Prostate gland (tissue), 2 donors: ENCODE results near the gene GPR17. TPM values are rescaled to one million over a fixed set of nuclear protein-coding genes. Genes with fewer than 3 reads are reported as not detected.
A peak's percentile ranks its signal among the peaks of the same experiment; 100 is the strongest.

Experiments used
- DNase-seq: peaks from one replicate; pipeline ENCODE4 v3.0.0-alpha.2; 2019; ENCODE audit warnings: low spot score
- H3K27ac ChIP-seq, 2 donors: fragments of 200-600 bp; sonication (generic); 2 replicates each; pipeline ENCODE4 v1.5.1; 2017 to 2019
- H3K27me3 ChIP-seq: fragments of 200-600 bp; sonication (generic); replicated peaks from 2 replicates; pipeline ENCODE4 v1.5.1; 2019; ENCODE audit not compliant: insufficient read depth
- H3K36me3 ChIP-seq, 2 donors: fragments of 200-600 bp; sonication (generic); 1 replicate in 1 of 2; 2 replicates in 1 of 2; pipeline versions ENCODE4 v1.5.1 to v1.8.1; 2017 to 2019
- H3K4me1 ChIP-seq: fragments of 200-600 bp; sonication (generic); replicated peaks from 2 replicates; pipeline ENCODE4 v1.5.1; 2019
- H3K4me3 ChIP-seq, 2 donors: fragments of 200-600 bp; sonication (generic); 2 replicates each; pipeline ENCODE4 v1.5.1; 2017 to 2019
- H3K9me3 ChIP-seq: fragments of 200-600 bp; sonication (generic); 2 replicates; pipeline ENCODE4 v1.5.1; 2017
- POLR2A ChIP-seq: fragments of 450-650 bp; IDR thresholded peaks from one replicate; pipeline ENCODE4 v1.6.1; 2016; ENCODE audit warnings: antibody characterized with exemption, mild to moderate bottlenecking
- POLR2AphosphoS5 ChIP-seq: sonication (generic); formaldehyde crosslinking; IDR thresholded peaks from one replicate; pipeline ENCODE4 v1.6.1; 2017; ENCODE audit warnings: antibody characterized with exemption
- WGBS: methylation state at CpG from one replicate; pipeline ENCODE4 v1.1.5; 2018; 5-methylcytosine and 5-hydroxymethylcytosine counted together
- intact Hi-C: fragments of 100-400 bp; cut with DNase I; formaldehyde crosslinking; loops from one replicate; pipeline ENCODE4 v1.14.2; 2022
- total RNA-seq, 2 donors: library from RNA; depleted of rRNA; stranded (reverse); fragments of >200 nt; gene quantifications; one replicate each; pipeline ENCODE4 v1.1.0, GENCODE V29; 2016
- TF ChIP-seq, protein P1 (sequence below), 4 experiments: fragments of 200-600 bp in 2 of 4; fragments of 450-650 bp in 2 of 4; sonication (generic) in 2 of 4; IDR thresholded peaks; 1 replicate in 3 of 4; 2 replicates in 1 of 4; pipeline ENCODE4 v1.5.1; 2016 to 2019; ENCODE audit warnings: antibody characterized with exemption in 4 of 4, mild to moderate bottlenecking in 2 of 4, moderate library complexity in 2 of 4

Gene GPR17
- total RNA-seq, 2 donors from 2014 or later, result not detected

DNA sequence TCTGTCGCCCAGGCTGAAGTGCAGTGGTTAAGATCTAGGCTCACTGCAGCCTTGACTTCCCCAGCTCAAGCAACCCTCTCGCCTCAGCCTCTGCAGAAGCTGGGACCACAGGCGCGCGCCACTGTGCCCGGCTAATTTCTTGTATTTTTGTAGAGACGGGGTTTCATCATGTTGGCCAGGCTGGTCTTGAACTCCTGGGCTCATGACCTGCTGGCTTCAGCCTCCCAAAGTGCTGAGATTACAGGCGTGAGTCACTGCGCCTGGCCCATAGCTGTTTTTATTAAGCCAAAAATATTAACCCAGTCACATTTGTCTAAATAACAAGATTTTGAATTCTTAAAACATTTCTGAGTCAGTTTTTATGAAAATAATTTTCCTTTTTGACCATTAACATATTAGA is 49.0 kb downstream of the GPR17 start:
- no peak for DNase-seq
- TF ChIP-seq POLR2AphosphoS5 (no peak), POLR2A (no peak)
- TF ChIP-seq, protein P1, sequence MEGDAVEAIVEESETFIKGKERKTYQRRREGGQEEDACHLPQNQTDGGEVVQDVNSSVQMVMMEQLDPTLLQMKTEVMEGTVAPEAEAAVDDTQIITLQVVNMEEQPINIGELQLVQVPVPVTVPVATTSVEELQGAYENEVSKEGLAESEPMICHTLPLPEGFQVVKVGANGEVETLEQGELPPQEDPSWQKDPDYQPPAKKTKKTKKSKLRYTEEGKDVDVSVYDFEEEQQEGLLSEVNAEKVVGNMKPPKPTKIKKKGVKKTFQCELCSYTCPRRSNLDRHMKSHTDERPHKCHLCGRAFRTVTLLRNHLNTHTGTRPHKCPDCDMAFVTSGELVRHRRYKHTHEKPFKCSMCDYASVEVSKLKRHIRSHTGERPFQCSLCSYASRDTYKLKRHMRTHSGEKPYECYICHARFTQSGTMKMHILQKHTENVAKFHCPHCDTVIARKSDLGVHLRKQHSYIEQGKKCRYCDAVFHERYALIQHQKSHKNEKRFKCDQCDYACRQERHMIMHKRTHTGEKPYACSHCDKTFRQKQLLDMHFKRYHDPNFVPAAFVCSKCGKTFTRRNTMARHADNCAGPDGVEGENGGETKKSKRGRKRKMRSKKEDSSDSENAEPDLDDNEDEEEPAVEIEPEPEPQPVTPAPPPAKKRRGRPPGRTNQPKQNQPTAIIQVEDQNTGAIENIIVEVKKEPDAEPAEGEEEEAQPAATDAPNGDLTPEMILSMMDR (IDR thresholded peaks at IDR 0.05), result no peak
- WGBS, result 86% methylated on average over 9 of the region's 9 CpGs
- Histone ChIP-seq H3K27me3 (peaks cover 1% of the 10 kb centered on the region), H3K36me3 (no peaks in the 10 kb centered on the region), H3K4me1 (no peaks in the 10 kb centered on the region), H3K9me3 (no peaks in the 10 kb centered on the region), H3K4me3 (no peak overlapping the region), H3K27ac (no peak overlapping the region)
- intact Hi-C loops, result loop anchor here (2.0 to 5.0 kb wide), 2 partner anchors 44 to 188 kb away; no protein-coding TSS in a partner anchor

DNA sequence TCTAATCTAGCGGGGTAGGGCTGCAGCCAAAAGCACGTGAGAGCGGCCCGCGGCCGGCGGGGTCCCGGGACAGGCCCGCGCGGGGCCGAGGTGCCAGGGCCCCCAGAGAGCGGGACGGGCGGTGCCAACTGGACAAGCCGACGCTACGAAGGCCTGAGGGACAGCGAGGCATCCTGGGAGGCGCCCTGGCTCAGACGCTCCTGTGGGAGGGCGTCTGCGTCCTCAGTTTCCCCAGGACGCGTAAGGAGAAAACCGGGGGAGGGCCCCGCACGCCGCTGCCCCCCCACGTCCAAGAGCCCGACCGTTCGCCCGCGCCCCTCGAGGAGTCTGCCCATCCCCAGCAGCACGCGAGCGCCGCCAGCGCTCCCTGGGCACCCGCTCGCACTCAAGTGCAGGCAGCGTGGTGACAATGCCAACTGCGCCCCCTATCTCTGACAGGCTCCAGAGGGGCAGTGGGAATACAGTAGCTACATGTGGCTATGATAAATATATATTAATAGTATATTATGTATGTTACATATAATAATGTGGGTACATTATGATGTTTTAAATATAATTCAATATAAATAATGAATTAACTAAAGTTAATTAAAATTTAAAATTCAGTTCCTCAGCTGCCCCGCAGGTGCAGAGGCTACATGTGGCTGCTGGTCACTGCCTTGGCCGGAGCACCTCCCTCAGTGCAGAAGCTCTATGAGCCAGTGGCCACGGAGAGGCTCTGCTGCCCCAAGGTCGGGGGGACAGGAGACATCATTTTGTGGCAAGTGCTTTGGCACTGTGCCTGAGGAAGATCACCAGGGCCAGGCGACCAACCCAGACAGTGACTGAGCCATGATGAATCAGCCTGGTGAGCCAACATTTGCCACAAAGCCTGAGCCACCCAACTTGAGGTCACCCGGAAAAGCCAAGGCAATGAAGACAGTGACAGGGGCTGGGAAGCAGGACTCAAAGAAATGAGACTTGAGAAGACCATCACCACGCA is 49.8 kb downstream of the GPR17 start:
- intact Hi-C loops, result loop anchor here (2.0 to 5.0 kb wide), 2 partner anchors 45 to 188 kb away; no protein-coding TSS in a partner anchor
- H3K27me3 ChIP-seq, result peaks cover 1% of the 10 kb centered on the region
- no peaks in the 10 kb centered on the region for H3K4me1 ChIP-seq
- no peaks in the 10 kb centered on the region for H3K9me3 ChIP-seq
- peak overlapping the region; percentile 16 to 20 for H3K4me3 ChIP-seq
- peak; percentile 37 for DNase-seq
- H3K36me3 ChIP-seq, result no peaks in the 10 kb centered on the region
- 49% methylated on average over 51 of the region's 52 CpGs for WGBS
- TF ChIP-seq, protein P1 (IDR thresholded peaks at IDR 0.05), result peak; percentile 15 to 49 (median 38)
- no peak for TF ChIP-seq POLR2A
- no peak overlapping the region for H3K27ac ChIP-seq

DNA sequence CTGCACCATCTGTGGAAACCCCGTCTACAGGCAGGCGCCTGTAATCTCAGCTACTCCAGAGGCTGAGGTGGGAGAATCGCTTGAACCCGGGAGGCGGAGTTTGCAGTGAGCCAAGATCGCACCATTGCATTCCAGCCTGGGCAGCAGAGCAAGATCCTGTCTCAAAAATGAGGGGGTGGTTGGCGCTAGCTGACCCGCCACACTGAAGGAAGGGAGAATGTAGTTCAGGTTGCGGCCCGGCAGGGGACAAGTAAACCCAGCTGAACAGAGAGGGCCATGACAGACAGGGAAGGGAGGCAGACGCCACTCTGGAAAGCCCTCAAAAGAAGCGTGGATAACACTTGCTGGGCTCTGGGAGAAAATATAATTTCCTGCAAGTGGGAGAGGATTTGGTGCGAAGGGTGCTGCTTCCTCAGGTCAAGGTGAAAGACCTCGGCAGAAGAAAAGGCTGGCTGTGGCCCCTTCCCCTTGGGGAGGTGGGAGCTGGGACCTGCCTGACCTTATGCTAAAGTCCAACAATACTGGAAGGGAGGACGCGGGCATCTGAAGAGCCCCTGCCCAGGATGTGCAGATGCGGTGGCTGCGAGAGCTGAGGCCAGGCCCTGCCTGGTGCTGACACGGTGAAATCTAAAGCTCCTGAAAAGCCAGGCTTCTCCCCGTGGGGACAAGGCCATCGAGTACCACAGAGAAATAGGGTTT is 51.7 kb downstream of the GPR17 start:
- Histone ChIP-seq H3K27ac (no peak overlapping the region), H3K36me3 (no peaks in the 10 kb centered on the region), H3K4me1 (peaks cover 5% of the 10 kb centered on the region), H3K4me3 (no peak overlapping the region), H3K27me3 (peaks cover 1% of the 10 kb centered on the region), H3K9me3 (no peaks in the 10 kb centered on the region)
- intact Hi-C loops, result loop anchor here (5.0 kb wide), 1 partner anchor 190 kb away; no protein-coding TSS in a partner anchor
- 92% methylated on average over 21 of the region's 21 CpGs for WGBS
- no peak for DNase-seq
- TF ChIP-seq, protein P1 (IDR thresholded peaks at IDR 0.05), result no peak
- TF ChIP-seq POLR2AphosphoS5 (no peak), POLR2A (no peak)

DNA sequence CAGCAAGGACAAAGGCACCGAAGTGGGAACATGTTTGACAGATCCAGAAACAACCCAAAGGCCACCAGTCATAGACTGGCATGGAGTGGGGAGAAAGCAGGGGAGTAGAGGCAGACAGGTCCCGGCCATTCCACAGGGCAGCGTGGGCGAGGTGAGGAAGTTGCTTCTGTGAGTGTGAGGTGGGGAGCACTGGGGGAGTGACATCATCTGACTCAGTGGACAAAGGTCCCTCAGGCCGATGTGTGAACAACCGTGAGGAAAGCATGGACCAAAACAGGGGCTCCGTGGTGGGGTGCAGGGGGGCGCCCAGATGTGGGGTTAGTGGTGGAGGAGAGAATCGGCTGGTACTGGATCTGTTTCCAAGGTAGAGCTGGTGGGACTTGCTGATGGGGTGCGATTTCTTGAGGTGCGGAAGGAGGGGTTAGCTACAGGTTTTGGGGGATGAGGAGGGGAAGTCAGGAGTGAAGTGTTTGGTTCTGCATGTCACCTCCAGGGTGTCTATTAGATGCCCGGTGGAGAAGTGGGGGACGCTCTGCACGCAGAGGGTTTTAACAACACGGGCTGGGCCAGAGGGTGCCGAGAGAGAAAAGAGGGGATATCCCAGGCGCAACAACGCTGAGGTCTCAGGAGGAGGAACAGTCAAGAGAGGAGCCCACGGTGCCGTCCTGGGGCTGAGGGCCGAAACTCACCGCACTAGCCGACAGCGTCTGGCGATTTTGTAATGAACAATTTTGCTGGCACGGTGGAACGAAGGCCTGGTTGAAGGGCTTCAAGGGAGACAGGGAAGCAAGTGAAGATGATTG is 52.8 kb downstream of the GPR17 start:
- TF ChIP-seq POLR2AphosphoS5, result no peak
- WGBS, result 93% methylated on average over 27 of the region's 27 CpGs
- H3K9me3 ChIP-seq, result no peaks in the 10 kb centered on the region
- peaks cover 1% of the 10 kb centered on the region for H3K27me3 ChIP-seq
- no peak overlapping the region for H3K27ac ChIP-seq
- DNase-seq, result no peak
- H3K4me1 ChIP-seq, result peaks cover 12% of the 10 kb centered on the region
- no peaks in the 10 kb centered on the region for H3K36me3 ChIP-seq
- intact Hi-C loops, result loop anchor here (5.0 kb wide), 1 partner anchor 191 kb away; no protein-coding TSS in a partner anchor
- H3K4me3 ChIP-seq, result no peak overlapping the region
